Fibroblast of lung (primary cell): Measurements from ENCODE around the gene PIK3R6.

Experiments used
- EZH2 ChIP-seq: IDR thresholded peaks from 2 replicates; pipeline ENCODE4 v1.5.1; 2012; ENCODE audit warnings: low read length, control low read depth, mild to moderate bottlenecking; ENCODE audit errors: missing control alignments
- TF ChIP-seq, protein P1 (sequence below), 2 donors: IDR thresholded peaks in 1 of 2; conservative IDR thresholded peaks in 1 of 2; 1 replicate in 1 of 2; 2 replicates in 1 of 2; pipeline ENCODE4 v1.5.1; 2011 to 2012; ENCODE audit warnings: low read length in 2 of 2, control low read depth in 1 of 2, inconsistent platforms in 1 of 2, low read depth in 1 of 2, mild to moderate bottlenecking in 1 of 2

- TF ChIP-seq, protein P1, sequence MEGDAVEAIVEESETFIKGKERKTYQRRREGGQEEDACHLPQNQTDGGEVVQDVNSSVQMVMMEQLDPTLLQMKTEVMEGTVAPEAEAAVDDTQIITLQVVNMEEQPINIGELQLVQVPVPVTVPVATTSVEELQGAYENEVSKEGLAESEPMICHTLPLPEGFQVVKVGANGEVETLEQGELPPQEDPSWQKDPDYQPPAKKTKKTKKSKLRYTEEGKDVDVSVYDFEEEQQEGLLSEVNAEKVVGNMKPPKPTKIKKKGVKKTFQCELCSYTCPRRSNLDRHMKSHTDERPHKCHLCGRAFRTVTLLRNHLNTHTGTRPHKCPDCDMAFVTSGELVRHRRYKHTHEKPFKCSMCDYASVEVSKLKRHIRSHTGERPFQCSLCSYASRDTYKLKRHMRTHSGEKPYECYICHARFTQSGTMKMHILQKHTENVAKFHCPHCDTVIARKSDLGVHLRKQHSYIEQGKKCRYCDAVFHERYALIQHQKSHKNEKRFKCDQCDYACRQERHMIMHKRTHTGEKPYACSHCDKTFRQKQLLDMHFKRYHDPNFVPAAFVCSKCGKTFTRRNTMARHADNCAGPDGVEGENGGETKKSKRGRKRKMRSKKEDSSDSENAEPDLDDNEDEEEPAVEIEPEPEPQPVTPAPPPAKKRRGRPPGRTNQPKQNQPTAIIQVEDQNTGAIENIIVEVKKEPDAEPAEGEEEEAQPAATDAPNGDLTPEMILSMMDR (conservative IDR thresholded peaks at IDR 0.05 in 1 of 2, IDR thresholded peaks at IDR 0.05 in 1 of 2; ENCODE audit: low read depth in 1 of 2, low read length in 2 of 2) = no peak
- TF ChIP-seq EZH2 = no peak
Observed at GRCh38 chr17:8838551-8839095, 28.9 kb downstream of the PIK3R6 start.
